ENCODE measurements around the gene APP. TPM values are rescaled to one million over a fixed set of nuclear protein-coding genes. Genes with fewer than 3 reads are reported as not detected.

Gene APP
- total and polyA plus RNA-seq, 2 of the 13 experiments (the other 11 are each of a cell fraction or from before 2014, with no cell fraction given) = 70.6 to 262 TPM

GRCh38 chr21:26041431-26042180, 129.0 kb downstream of the APP start (continued):
- no peak for TF ChIP-seq AHDC1 (CRISPR knock-in tag; IDR thresholded peaks at IDR 0.05; ENCODE audit: borderline replicate concordance)
- no peak for TF ChIP-seq CAMTA2 (CRISPR knock-in tag; IDR thresholded peaks at IDR 0.05; ENCODE audit: borderline replicate concordance)
- TF ChIP-seq FOXK1 (CRISPR knock-in tag; IDR thresholded peaks at IDR 0.05; ENCODE audit: borderline replicate concordance, low read depth) = no peak
- TF ChIP-seq FOXO4 (CRISPR knock-in tag; conservative IDR thresholded peaks at IDR 0.05) = no peak
- no peak for TF ChIP-seq ARNTL (CRISPR knock-in tag; IDR thresholded peaks at IDR 0.05)

Measured in HepG2 (cell line).